SK-N-SH (cell line): Measurements from ENCODE around the gene PTPRD. TPM values are rescaled to one million over a fixed set of nuclear protein-coding genes. Genes with fewer than 3 reads are reported as not detected.

ENCODE experiments used
- CTCF ChIA-PET: fragments of 300-600, 350-600 bp; formaldehyde crosslinking; extraction: SDS; loops from one replicate; lab custom pipeline; 2021; lab: Yijun Ruan, JAX
- POLR2A ChIA-PET: fragments of 350-600 bp; sonication (Branson Sonifier 250); formaldehyde crosslinking; extraction: SDS; loops from one replicate; lab custom pipeline; 2020; ENCODE audit warnings: antibody characterized with exemption, inconsistent platforms; lab: Yijun Ruan, JAX
- DNase-seq: peaks from one replicate; pipeline ENCODE4 v3.0.0; 2012
- H2AFZ ChIP-seq: fragments of 200-600 bp; sonication (generic); 2 replicates; pipeline ENCODE4 v1.8.1; 2016; ENCODE audit warnings: antibody characterized with exemption, mild to moderate bottlenecking, low read depth
- H3F3A ChIP-seq: fragments of 200-600 bp; sonication (generic); replicated peaks from 2 replicates; pipeline ENCODE3; 2016; ENCODE audit warnings: antibody characterized with exemption, mild to moderate bottlenecking; ENCODE audit not compliant: insufficient read depth
- H3K27ac ChIP-seq, 2 experiments: fragments of 200-500 bp in 1 of 2; fragments of 200-600 bp in 1 of 2; sonication (Bioruptor generic) in 1 of 2; sonication (generic), shearing (Covaris generic) in 1 of 2; 2 replicates each; pipeline versions ENCODE4 v1.5.1 to v1.6.1; 2014 to 2016; ENCODE audit warnings: low read depth in 2 of 2, inconsistent platforms in 1 of 2, low read length in 1 of 2, mild to moderate bottlenecking in 1 of 2, mixed read lengths in 1 of 2
- H3K27me3 ChIP-seq: fragments of 200-600 bp; sonication (generic), shearing (Covaris generic); 2 replicates; pipeline ENCODE4 v1.6.1; 2016; ENCODE audit warnings: mixed run types; ENCODE audit not compliant: insufficient read depth
- H3K36me3 ChIP-seq, 2 experiments: fragments of 200-500 bp in 1 of 2; fragments of 200-600 bp in 1 of 2; sonication (Bioruptor generic) in 1 of 2; sonication (generic) in 1 of 2; replicated peaks in 1 of 2; 2 replicates each; pipeline versions ENCODE3 to v1.5.1; 2014 to 2016; ENCODE audit warnings: low read length in 1 of 2, mild to moderate bottlenecking in 1 of 2; ENCODE audit not compliant: insufficient read depth in 2 of 2, control insufficient read depth in 1 of 2
- H3K4me1 ChIP-seq, 2 experiments: fragments of 200-500 bp in 1 of 2; fragments of 200-600 bp in 1 of 2; sonication (Bioruptor generic) in 1 of 2; sonication (generic), shearing (Covaris generic) in 1 of 2; 2 replicates each; pipeline versions ENCODE4 v1.5.1 to v1.6.1; 2014 to 2016; ENCODE audit warnings: low read depth in 1 of 2, low read length in 1 of 2, mixed run types in 1 of 2; ENCODE audit not compliant: insufficient read depth in 2 of 2, control insufficient read depth in 1 of 2
- H3K4me2 ChIP-seq: fragments of 200-600 bp; sonication (generic), shearing (Covaris generic); 2 replicates; pipeline ENCODE4 v1.6.1; 2017; ENCODE audit warnings: mixed run types
- H3K4me3 ChIP-seq, 2 experiments: fragments of 200-500 bp in 1 of 2; fragments of 200-600 bp in 1 of 2; sonication (Bioruptor generic) in 1 of 2; sonication (generic), shearing (Covaris generic) in 1 of 2; 2 replicates each; pipeline versions ENCODE4 v1.5.1 to v1.8.1; 2014 to 2016; ENCODE audit warnings: low read depth in 2 of 2, inconsistent platforms in 1 of 2, low read length in 1 of 2, mild to moderate bottlenecking in 1 of 2, mixed read lengths in 1 of 2, moderate library complexity in 1 of 2
- H3K79me2 ChIP-seq: fragments of 200-600 bp; sonication (generic); 2 replicates; pipeline ENCODE4 v1.8.1; 2017; ENCODE audit warnings: mild to moderate bottlenecking; ENCODE audit not compliant: insufficient read depth
- H3K9ac ChIP-seq: fragments of 200-600 bp; sonication (generic); 2 replicates; pipeline ENCODE4 v1.6.1; 2017; ENCODE audit warnings: mixed run types
- H3K9me2 ChIP-seq: fragments of 200-600 bp; sonication (generic); 2 replicates; pipeline ENCODE4 v1.6.1; 2017; ENCODE audit warnings: mixed run types
- H3K9me3 ChIP-seq: fragments of 200-600 bp; sonication (generic); 2 replicates; pipeline ENCODE4 v1.6.1; 2017; ENCODE audit warnings: mixed run types, mild to moderate bottlenecking, moderate library complexity
- H4K20me1 ChIP-seq: fragments of 200-600 bp; sonication (generic); 2 replicates; pipeline ENCODE4 v1.6.1; 2017; ENCODE audit warnings: mild to moderate bottlenecking, mixed run types; ENCODE audit not compliant: insufficient read depth
- ELF1 ChIP-seq: IDR thresholded peaks from 2 replicates; pipeline ENCODE4 v1.4.0; 2012
- FOSL2 ChIP-seq: IDR thresholded peaks from 2 replicates; pipeline ENCODE4 v1.4.0; 2012; ENCODE audit warnings: low read depth, mild to moderate bottlenecking, moderate library complexity, borderline replicate concordance
- FOXJ3 ChIP-seq: sonication (generic); formaldehyde crosslinking; IDR thresholded peaks from 2 replicates; pipeline ENCODE4 v1.5.1; 2020; ENCODE audit warnings: mild to moderate bottlenecking, missing genetic modification reagents
- MEF2A ChIP-seq: IDR thresholded peaks from 2 replicates; pipeline ENCODE4 v1.4.0; 2012; ENCODE audit warnings: low read depth, borderline replicate concordance
- NFIC ChIP-seq: IDR thresholded peaks from 2 replicates; pipeline ENCODE4 v1.4.0; 2012; ENCODE audit warnings: borderline replicate concordance
- POLR2AphosphoS5 ChIP-seq: IDR thresholded peaks from 2 replicates; pipeline ENCODE4 v1.6.1; 2012; ENCODE audit warnings: low read depth, low read length
- RAD21 ChIP-seq: IDR thresholded peaks from 2 replicates; pipeline ENCODE4 v1.6.1; 2012; ENCODE audit warnings: mild to moderate bottlenecking, low read length
- SMC3 ChIP-seq: IDR thresholded peaks from 2 replicates; pipeline ENCODE4 v1.6.1; 2012; ENCODE audit warnings: low read depth, low read length, improper control_type of control experiment
- TAF1 ChIP-seq: IDR thresholded peaks from 2 replicates; pipeline ENCODE4 v1.6.1; 2012; ENCODE audit warnings: low read depth, mild to moderate bottlenecking, low read length, moderate library complexity, borderline replicate concordance
- TCF12 ChIP-seq: IDR thresholded peaks from 2 replicates; pipeline ENCODE4 v1.4.0; 2012
- TEAD4 ChIP-seq: IDR thresholded peaks from 2 replicates; pipeline ENCODE4 v1.4.0; 2012; ENCODE audit warnings: mild to moderate bottlenecking, borderline replicate concordance; ENCODE audit not compliant: insufficient read depth
- WGBS: methylation state at CpG from one replicate; pipeline ENCODE4 v1.1.6; 2017; ENCODE audit warnings: low lambda C conversion rate; 5-methylcytosine and 5-hydroxymethylcytosine counted together
- polyA plus RNA-seq, 3 experiments: library from polyadenylated mRNA; depleted of rRNA; stranded (reverse); fragments of >200 nt; gene quantifications; 2 replicates each; pipeline ENCODE4 v1.2.3, GENCODE V29; 2012
- TF ChIP-seq, protein P1 (sequence below): IDR thresholded peaks from 2 replicates; pipeline ENCODE4 v1.4.0; 2012; ENCODE audit warnings: low read depth, borderline replicate concordance
- TF ChIP-seq, protein P2 (sequence below): IDR thresholded peaks from 2 replicates; pipeline ENCODE4 v1.4.0; 2012; ENCODE audit warnings: low read depth, borderline replicate concordance
- TF ChIP-seq, protein P3 (sequence below): fragments of 150-350 bp; IDR thresholded peaks from 2 replicates; pipeline ENCODE4 v1.6.1; 2016; ENCODE audit warnings: mild to moderate bottlenecking, low read depth, low read length

PTPRD gene
- polyA plus RNA-seq, 1 of the 3 experiments (the other 2 are of a cell fraction): 0.15 TPM

- H3K36me3 ChIP-seq: no peaks in the 10 kb centered on the region
- no peak overlapping the region for H3K9ac ChIP-seq
- H3K27me3 ChIP-seq: no peaks in the 10 kb centered on the region
- no peak overlapping the region for H2AFZ ChIP-seq
- no peaks in the 10 kb centered on the region for H3K79me2 ChIP-seq
- CTCF ChIA-PET: no interaction called here
- POLR2A ChIA-PET: no interaction called here
- TF ChIP-seq SMC3: no peak
- TF ChIP-seq FOSL2: no peak
- TF ChIP-seq MEF2A: no peak
- TF ChIP-seq NFIC: no peak
- TF ChIP-seq, protein P1, sequence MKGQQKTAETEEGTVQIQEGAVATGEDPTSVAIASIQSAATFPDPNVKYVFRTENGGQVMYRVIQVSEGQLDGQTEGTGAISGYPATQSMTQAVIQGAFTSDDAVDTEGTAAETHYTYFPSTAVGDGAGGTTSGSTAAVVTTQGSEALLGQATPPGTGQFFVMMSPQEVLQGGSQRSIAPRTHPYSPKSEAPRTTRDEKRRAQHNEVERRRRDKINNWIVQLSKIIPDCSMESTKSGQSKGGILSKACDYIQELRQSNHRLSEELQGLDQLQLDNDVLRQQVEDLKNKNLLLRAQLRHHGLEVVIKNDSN: no peak
- no peak for TF ChIP-seq POLR2AphosphoS5
- TF ChIP-seq, protein P2, sequence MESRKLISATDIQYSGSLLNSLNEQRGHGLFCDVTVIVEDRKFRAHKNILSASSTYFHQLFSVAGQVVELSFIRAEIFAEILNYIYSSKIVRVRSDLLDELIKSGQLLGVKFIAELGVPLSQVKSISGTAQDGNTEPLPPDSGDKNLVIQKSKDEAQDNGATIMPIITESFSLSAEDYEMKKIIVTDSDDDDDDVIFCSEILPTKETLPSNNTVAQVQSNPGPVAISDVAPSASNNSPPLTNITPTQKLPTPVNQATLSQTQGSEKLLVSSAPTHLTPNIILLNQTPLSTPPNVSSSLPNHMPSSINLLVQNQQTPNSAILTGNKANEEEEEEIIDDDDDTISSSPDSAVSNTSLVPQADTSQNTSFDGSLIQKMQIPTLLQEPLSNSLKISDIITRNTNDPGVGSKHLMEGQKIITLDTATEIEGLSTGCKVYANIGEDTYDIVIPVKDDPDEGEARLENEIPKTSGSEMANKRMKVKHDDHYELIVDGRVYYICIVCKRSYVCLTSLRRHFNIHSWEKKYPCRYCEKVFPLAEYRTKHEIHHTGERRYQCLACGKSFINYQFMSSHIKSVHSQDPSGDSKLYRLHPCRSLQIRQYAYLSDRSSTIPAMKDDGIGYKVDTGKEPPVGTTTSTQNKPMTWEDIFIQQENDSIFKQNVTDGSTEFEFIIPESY: no peak
- no peak for TF ChIP-seq RAD21
- TF ChIP-seq, protein P3, sequence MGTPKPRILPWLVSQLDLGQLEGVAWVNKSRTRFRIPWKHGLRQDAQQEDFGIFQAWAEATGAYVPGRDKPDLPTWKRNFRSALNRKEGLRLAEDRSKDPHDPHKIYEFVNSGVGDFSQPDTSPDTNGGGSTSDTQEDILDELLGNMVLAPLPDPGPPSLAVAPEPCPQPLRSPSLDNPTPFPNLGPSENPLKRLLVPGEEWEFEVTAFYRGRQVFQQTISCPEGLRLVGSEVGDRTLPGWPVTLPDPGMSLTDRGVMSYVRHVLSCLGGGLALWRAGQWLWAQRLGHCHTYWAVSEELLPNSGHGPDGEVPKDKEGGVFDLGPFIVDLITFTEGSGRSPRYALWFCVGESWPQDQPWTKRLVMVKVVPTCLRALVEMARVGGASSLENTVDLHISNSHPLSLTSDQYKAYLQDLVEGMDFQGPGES: no peak
- TF ChIP-seq ELF1: no peak
- no peak for TF ChIP-seq TCF12
- no peak for TF ChIP-seq TAF1
- TF ChIP-seq FOXJ3 (CRISPR knock-in tag): no peak
- no peak for TF ChIP-seq TEAD4
- TF ChIP-seq, all 33 proteins: peak for 0
- 5% methylated on average over 3 of the region's 3 CpGs for WGBS
- Histone ChIP-seq H4K20me1 (no peaks in the 10 kb centered on the region), H3K4me3 (no peak overlapping the region), H3K9me2 (no peaks in the 10 kb centered on the region), H3K9me3 (no peaks in the 10 kb centered on the region), H3K27ac (no peak overlapping the region), H3F3A (no peaks in the 10 kb centered on the region), H3K4me2 (no peak overlapping the region), H3K4me1 (no peaks in the 10 kb centered on the region)
- no peak for DNase-seq
Observed at GRCh38 chr9:10108815-10109214, 504.0 kb downstream of the PTPRD start.

DNA sequence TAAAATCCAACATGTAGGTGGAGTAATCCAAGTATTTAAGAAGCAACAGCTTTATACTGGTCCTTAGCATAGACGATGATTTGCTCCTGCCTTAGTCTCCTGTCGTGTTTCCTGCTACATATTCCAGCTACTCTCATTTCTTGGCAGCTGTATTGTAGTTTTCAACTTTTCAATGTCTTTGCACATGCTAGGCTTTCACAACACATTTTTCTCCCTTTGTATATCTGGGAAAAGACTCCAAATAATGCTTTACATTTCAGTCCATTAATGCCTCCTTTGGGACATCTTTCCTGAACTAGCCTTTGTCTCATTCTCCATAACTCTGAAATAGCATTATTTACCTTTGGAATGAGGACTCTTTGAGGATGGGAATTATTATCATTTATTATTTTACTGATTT lies 508.0 kb downstream of the PTPRD start:
- CTCF ChIA-PET: no interaction called here
- no peaks in the 10 kb centered on the region for H3K9me3 ChIP-seq
- no peaks in the 10 kb centered on the region for H3K9me2 ChIP-seq
- no peak overlapping the region for H2AFZ ChIP-seq
- no peaks in the 10 kb centered on the region for H3F3A ChIP-seq
- no peaks in the 10 kb centered on the region for H3K27me3 ChIP-seq
- no peak overlapping the region for H3K9ac ChIP-seq
- H4K20me1 ChIP-seq: no peaks in the 10 kb centered on the region
- no peaks in the 10 kb centered on the region for H3K36me3 ChIP-seq
- H3K4me3 ChIP-seq: no peak overlapping the region
- DNase-seq: no peak
- no peaks in the 10 kb centered on the region for H3K79me2 ChIP-seq
- 48% methylated on average over 2 of the region's 2 CpGs for WGBS
- POLR2A ChIA-PET: no interaction called here
- no peak for TF ChIP-seq NFIC
- no peak overlapping the region for H3K4me2 ChIP-seq
- H3K27ac ChIP-seq: no peak overlapping the region
- no peaks in the 10 kb centered on the region for H3K4me1 ChIP-seq
